Stimulated activated CD8-positive, alpha-beta memory T cell treated with anti-CD3 and anti-CD28 coated beads, Interleukin-7, amount 100 ng/mL, for 1 hour (primary cell): ENCODE data around the gene EIF5B.

Experiments
- DNase-seq, 2 donors: peaks; one replicate each; pipeline ENCODE4 v3.0.0-alpha.2; 2020; ENCODE audit warnings: low read depth in 2 of 2

The EIF5B gene

GRCh38 chr2:99414566-99414965 is 77.4 kb downstream of the EIF5B start:
- DNase-seq, result no peak

- DNase-seq, result no peak
Measured at GRCh38 chr2:99417396-99417795, 80.2 kb downstream of the EIF5B start.

- DNase-seq, result no peak
Measured at GRCh38 chr2:99420031-99420430, 82.8 kb downstream of the EIF5B start.

GRCh38 chr2:99420751-99421299 is 83.6 kb downstream of the EIF5B start:
- DNase-seq, result no peak

GRCh38 chr2:99421469-99421868 is 84.3 kb downstream of the EIF5B start:
- no peak for DNase-seq

- DNase-seq, result no peak
Measured at GRCh38 chr2:99422599-99422998, 85.4 kb downstream of the EIF5B start.

GRCh38 chr2:99424371-99424770 is 87.2 kb downstream of the EIF5B start:
- DNase-seq, result no peak

GRCh38 chr2:99425022-99425421 is 87.8 kb downstream of the EIF5B start:
- DNase-seq, result no peak

- DNase-seq, result no peak
Measured at GRCh38 chr2:99430614-99431291, 93.6 kb downstream of the EIF5B start.

- DNase-seq, result no peak
Measured at GRCh38 chr2:99431587-99432275, 94.5 kb downstream of the EIF5B start.

GRCh38 chr2:99433340-99433739 is 96.2 kb downstream of the EIF5B start:
- DNase-seq, result no peak

- no peak for DNase-seq
Measured at GRCh38 chr2:99436874-99437273, 99.7 kb downstream of the EIF5B start.

- no peak for DNase-seq
Measured at GRCh38 chr2:99439971-99440505, 102.8 kb downstream of the EIF5B start.

GRCh38 chr2:99442837-99443236 is 105.6 kb downstream of the EIF5B start:
- DNase-seq, result no peak

GRCh38 chr2:99444222-99444621 is 107.0 kb downstream of the EIF5B start:
- DNase-seq, result no peak

- DNase-seq, result no peak
Measured at GRCh38 chr2:99445065-99445464, 107.9 kb downstream of the EIF5B start.

GRCh38 chr2:99448556-99448955 is 111.4 kb downstream of the EIF5B start:
- no peak for DNase-seq

- DNase-seq, result no peak
Measured at GRCh38 chr2:99450199-99450598, 113.0 kb downstream of the EIF5B start.
